Measurements from ENCODE around the gene TKFC. TPM values are rescaled to one million over a fixed set of nuclear protein-coding genes. Genes with fewer than 3 reads are reported as not detected.

Gene TKFC
- total RNA-seq, 1 donor from 2014 or later = 32.1 TPM

DNA sequence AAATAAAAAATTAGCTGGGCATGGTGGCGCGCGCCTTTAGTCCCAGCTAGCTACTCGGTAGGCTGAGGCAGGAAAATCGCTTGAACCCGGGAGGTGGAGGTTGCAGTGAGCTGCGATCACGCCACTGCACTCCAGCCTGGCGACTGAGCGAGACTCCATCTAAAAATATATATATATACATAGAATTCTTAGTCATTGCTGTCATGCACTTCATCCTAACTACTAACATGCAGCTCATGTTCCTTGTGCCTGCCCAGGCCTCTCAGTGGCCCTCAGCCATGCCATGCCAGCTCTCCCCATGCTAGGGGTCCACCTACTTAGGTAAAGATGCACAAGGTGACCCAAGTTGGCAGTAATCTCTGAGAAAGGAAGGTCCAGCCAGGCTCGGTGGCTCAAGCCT is 25.5 kb downstream of the TKFC start:
- intact Hi-C loops (cut with DNase I) = no loop called here
- Histone ChIP-seq H3K27ac (no peak overlapping the region), H3K4me3 (no peak overlapping the region), H3K4me1 (peaks cover 37% of the 10 kb centered on the region), H3K27me3 (no peaks in the 10 kb centered on the region), H3K36me3 (peaks cover 7% of the 10 kb centered on the region), H3K9me3 (no peaks in the 10 kb centered on the region)
- DNase-seq (no peak), ATAC-seq (no peak)
- TF ChIP-seq, protein P1, sequence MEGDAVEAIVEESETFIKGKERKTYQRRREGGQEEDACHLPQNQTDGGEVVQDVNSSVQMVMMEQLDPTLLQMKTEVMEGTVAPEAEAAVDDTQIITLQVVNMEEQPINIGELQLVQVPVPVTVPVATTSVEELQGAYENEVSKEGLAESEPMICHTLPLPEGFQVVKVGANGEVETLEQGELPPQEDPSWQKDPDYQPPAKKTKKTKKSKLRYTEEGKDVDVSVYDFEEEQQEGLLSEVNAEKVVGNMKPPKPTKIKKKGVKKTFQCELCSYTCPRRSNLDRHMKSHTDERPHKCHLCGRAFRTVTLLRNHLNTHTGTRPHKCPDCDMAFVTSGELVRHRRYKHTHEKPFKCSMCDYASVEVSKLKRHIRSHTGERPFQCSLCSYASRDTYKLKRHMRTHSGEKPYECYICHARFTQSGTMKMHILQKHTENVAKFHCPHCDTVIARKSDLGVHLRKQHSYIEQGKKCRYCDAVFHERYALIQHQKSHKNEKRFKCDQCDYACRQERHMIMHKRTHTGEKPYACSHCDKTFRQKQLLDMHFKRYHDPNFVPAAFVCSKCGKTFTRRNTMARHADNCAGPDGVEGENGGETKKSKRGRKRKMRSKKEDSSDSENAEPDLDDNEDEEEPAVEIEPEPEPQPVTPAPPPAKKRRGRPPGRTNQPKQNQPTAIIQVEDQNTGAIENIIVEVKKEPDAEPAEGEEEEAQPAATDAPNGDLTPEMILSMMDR (IDR thresholded peaks at IDR 0.05) = no peak

DNA sequence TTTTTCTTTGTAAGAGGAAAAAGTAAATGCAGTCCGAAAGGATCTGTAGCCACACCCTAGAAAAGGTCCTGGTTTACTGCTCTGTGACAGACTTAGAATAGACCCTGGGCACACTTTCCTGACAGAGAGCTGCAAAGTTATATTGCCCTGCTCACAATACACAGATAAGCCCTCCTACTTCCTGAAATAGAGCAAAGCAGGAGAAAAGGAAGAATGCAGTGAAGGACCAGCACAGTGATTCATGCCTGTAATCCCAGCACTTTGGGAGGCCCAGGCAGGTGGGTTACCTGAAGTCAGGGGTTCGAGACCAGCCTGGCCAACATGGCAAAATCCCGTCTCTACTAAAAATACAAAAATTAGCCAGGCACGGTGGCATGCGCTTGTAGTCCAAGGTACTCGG is 26.5 kb downstream of the TKFC start:
- DNase-seq = no peak
- no peak overlapping the region for H3K27ac ChIP-seq
- intact Hi-C loops (cut with DNase I) = no loop called here

DNA sequence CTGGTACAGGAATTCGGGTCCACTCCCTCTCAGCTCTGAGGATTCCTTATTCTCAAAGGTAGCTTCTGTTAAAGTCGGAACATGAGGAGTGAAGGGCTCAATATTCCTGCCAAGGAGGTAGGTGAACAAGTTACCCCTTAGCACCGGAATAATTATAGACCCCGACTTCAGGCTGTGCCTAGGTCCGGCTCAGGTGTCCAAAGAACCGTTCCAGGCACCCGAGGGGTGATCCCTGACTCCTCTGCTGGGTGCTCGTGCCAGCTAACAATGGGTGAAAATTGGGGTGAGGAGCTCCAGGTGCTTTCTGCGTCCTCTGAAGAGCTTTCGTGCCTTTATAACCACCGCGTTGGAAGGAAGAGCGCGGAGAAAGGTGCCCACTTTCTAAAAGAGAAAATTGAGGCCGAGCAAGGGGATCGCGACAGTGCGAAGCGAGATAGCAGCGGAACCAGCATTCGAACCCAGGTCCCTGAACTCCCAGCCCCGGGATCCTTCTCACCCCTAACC is 28.3 kb downstream of the TKFC start:
- Histone ChIP-seq H3K4me1 (peaks cover 47% of the 10 kb centered on the region), H3K9me3 (no peaks in the 10 kb centered on the region), H3K36me3 (peaks cover 25% of the 10 kb centered on the region), H3K4me3 (peak overlapping the region; percentile 83), H3K27me3 (no peaks in the 10 kb centered on the region), H3K27ac (peak overlapping the region; percentile 99)
- intact Hi-C loops (cut with DNase I) = no loop called here
- TF ChIP-seq, protein P1 (IDR thresholded peaks at IDR 0.05) = no peak
- no peak for ATAC-seq
- no peak for DNase-seq

More for the DNA sequence above, 26.5 kb downstream of the TKFC start:
- Histone ChIP-seq H3K4me3 (no peak overlapping the region), H3K9me3 (no peaks in the 10 kb centered on the region), H3K36me3 (peaks cover 8% of the 10 kb centered on the region), H3K4me1 (peaks cover 47% of the 10 kb centered on the region), H3K27me3 (no peaks in the 10 kb centered on the region)
- TF ChIP-seq, protein P1 (IDR thresholded peaks at IDR 0.05) = no peak
- no peak for ATAC-seq

DNA sequence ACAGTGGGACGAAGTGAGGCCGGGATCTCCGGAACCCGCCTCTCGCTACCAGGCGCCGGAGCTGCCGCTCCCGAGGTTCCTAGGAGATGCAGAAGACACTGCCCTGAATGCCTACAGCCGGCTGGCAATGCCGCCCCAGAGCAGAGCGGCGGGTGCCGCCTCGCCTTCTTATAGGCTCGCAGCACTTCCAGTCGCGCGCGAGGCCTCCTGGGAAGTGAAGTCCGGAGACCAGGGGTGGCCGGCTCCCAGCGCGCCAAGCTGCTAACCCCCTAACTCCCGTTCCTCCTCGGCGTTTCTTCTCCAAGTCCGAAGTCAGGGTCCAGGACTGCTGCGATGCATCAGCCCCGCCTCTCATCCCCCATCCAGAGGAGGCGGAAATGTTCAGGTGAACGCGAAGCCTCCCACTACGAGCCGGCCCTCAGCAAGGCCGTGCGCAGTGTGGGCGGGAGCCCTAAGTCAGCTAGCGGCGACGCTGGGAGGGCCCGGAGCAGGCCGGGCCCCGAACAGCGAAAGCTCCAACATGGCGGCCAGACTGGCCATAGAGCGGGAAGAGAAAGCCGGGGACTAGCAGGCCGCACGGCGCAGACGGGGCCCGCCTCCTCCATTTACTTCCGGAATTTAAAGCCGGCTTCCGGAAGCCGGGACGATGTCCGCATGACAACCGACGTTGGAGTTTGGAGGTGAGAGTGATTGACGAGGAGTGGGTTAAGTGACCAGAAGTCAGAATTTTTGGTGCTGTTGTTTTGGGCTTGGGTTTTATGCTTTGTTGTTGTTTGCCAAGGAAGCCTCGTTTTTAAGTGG is 28.9 kb downstream of the TKFC start, which contains the start of the genes CYB561A3 and TMEM138:
CYB561A3 (minus strand) TSS at position 142 of the 801 bp plus-strand sequence. CDS start 5,169 bp downstream, outside the sequence.
TMEM138 (plus strand) TSS at position 634 of the 801 bp plus-strand sequence. CDS start 2,017 bp downstream, outside the sequence.
- DNase-seq (peak; percentile 96), ATAC-seq (peak; percentile 97)
- H3K4me3 ChIP-seq = peak within 1 kb of the TSS; percentile 83
- TF ChIP-seq, protein P1 (IDR thresholded peaks at IDR 0.05) = no peak
- no peaks in the 10 kb centered on the region for H3K27me3 ChIP-seq
- no peaks in the 10 kb centered on the region for H3K9me3 ChIP-seq
- peak within 1 kb of the TSS; percentile 99 for H3K27ac ChIP-seq
- peaks cover 32% of the 10 kb centered on the region for H3K36me3 ChIP-seq
- intact Hi-C loops (cut with DNase I) = no loop called here
- H3K4me1 ChIP-seq = peaks cover 41% of the 10 kb centered on the region

DNA sequence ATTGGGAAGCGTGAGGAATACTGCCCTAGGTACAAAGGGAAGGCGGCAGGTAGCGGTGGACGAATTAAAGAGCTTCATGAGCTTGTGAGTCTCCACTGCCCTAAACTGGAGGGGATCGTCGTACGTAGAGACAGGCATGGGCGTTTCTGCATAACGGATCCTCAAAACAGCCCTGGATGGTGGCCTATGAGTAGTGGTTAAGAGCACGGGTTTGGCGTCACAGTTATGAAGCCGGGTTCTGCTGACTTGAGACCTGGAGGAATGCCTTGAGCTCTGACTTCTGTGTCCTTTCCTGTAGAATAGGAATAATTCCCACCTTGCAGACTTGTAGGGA is 29.5 kb downstream of the TKFC start:
- intact Hi-C loops (cut with DNase I) = no loop called here
- peaks cover 36% of the 10 kb centered on the region for H3K4me1 ChIP-seq
- no peaks in the 10 kb centered on the region for H3K27me3 ChIP-seq
- H3K36me3 ChIP-seq = peaks cover 38% of the 10 kb centered on the region
- H3K9me3 ChIP-seq = no peaks in the 10 kb centered on the region
- peak overlapping the region; percentile 83 for H3K4me3 ChIP-seq
- no peak for DNase-seq
- ATAC-seq = peak; percentile 6
- H3K27ac ChIP-seq = peak overlapping the region; percentile 99
- TF ChIP-seq, protein P1 (IDR thresholded peaks at IDR 0.05) = no peak
